Measurements from ENCODE around the gene AEN. TPM values are rescaled to one million over a fixed set of nuclear protein-coding genes. Genes with fewer than 3 reads are reported as not detected.
"Not testable (repeated sequence)": the region's sequence is repeated elsewhere in the genome, so short reads cannot be mapped to it uniquely, and the experiment has no call there.

The AEN gene
- total RNA-seq, 4 donors from 2014 or later: 16.1 to 19.2 (median 17.3) TPM

DNA sequence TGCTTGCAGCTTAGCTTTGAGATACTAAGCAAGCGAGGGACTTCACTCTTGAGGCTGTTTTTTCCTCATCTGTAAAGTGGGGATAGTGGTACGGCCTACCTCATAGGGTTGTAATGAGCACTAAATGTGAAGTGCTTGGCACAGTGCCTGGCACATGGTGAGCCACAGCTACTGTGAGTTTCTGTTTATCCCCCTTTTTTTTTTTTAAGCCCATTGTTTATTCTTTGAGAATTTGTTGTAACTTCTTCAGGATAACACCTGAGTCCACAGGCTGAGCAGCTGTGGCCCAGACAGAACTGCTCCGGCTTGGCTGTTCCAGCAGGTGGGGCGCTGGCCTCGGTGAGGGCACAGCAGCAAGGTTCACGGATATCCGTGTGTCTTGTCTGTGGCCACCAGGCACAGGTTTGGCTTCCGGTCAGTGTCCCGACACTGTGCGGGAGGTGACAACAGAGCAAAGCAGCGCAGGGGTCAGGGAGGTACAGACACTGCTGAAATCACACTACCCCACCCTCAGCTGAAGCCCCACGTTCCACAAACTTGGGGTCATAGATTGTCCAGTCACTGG, 10.4 kb downstream of the AEN start:
- Histone ChIP-seq H3K27me3 (no peaks in the 10 kb centered on the region), H3K4me3 (no peak overlapping the region), H3K27ac (no peak overlapping the region), H3K36me3 (peaks cover 0 to 52% of the 10 kb centered on the region in 2 donors), H3K9me3 (no peaks in the 10 kb centered on the region), H3K4me1 (no peaks in the 10 kb centered on the region)
- intact Hi-C loops (cut with DNase I; ENCODE audit: low total_unique reads) (no loop called here), in situ Hi-C loops (cut with MboI; ENCODE audit: low sequenced_read_pairs in 4 of 4) (no loop called here)
- ATAC-seq: no peak
- no peak for DNase-seq
- TF ChIP-seq CTCF (IDR thresholded peaks at IDR 0.05 in 4 of 5, conservative IDR thresholded peaks at IDR 0.05 in 1 of 5): no peak
- TF ChIP-seq POLR2A (IDR thresholded peaks at IDR 0.05): no peak

GRCh38 chr15:88632797-88633196, 11.7 kb downstream of the AEN start:
- DNase-seq; H3K27me3 ChIP-seq; H3K27ac ChIP-seq; in situ Hi-C loops (cut with MboI; ENCODE audit: low sequenced_read_pairs in 4 of 4); H3K9me3 ChIP-seq; ATAC-seq; H3K4me3 ChIP-seq; H3K4me1 ChIP-seq; intact Hi-C loops (cut with DNase I; ENCODE audit: low total_unique reads): not testable (repeated sequence)
- H3K36me3 ChIP-seq: peaks cover 0 to 40% of the 10 kb centered on the region in 2 donors

- intact Hi-C loops (cut with DNase I; ENCODE audit: low total_unique reads) (no loop called here), in situ Hi-C loops (cut with MboI; ENCODE audit: low sequenced_read_pairs in 4 of 4) (no loop called here)
- TF ChIP-seq CTCF (IDR thresholded peaks at IDR 0.05 in 4 of 5, conservative IDR thresholded peaks at IDR 0.05 in 1 of 5): no peak
- Histone ChIP-seq H3K27me3 (no peaks in the 10 kb centered on the region), H3K9me3 (no peaks in the 10 kb centered on the region), H3K4me3 (no peak overlapping the region), H3K27ac (no peak overlapping the region), H3K4me1 (peaks cover 10 to 11% of the 10 kb centered on the region in 2 donors), H3K36me3 (peaks cover 0 to 25% of the 10 kb centered on the region in 2 donors)
- no peak for ATAC-seq
- no peak for DNase-seq
Observed at GRCh38 chr15:88634449-88634848, 13.3 kb downstream of the AEN start.

DNA sequence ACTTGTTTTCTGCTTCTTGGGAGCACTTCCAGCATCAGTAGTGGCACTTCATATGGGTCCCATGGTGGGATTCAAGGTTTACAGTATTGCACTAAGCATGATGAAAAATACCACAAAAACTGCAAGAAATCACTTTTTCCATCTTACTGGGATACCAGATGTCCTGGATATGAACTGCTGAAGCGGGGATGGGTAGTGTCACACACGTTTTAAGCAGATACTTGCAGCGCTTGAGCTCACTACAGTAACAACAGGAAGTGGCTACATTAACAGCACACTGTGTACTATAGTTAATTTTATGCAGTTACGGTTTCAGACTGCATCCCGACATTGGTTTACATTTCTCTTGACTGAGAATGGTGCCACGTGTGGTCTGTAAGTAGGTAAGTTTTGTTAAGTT, 14.2 kb downstream of the AEN start:
- TF ChIP-seq CTCF (IDR thresholded peaks at IDR 0.05 in 4 of 5, conservative IDR thresholded peaks at IDR 0.05 in 1 of 5) (no peak), POLR2A (IDR thresholded peaks at IDR 0.05) (no peak)
- Histone ChIP-seq H3K9me3 (no peaks in the 10 kb centered on the region), H3K4me3 (no peak overlapping the region), H3K27me3 (peaks cover 0 to 2% (median 0%) of the 10 kb centered on the region in 3 donors), H3K36me3 (peaks cover 0 to 16% of the 10 kb centered on the region in 2 donors), H3K27ac (no peak overlapping the region), H3K4me1 (peaks cover 11 to 15% of the 10 kb centered on the region in 2 donors)
- intact Hi-C loops (cut with DNase I; ENCODE audit: low total_unique reads) (no loop called here), in situ Hi-C loops (cut with MboI; ENCODE audit: low sequenced_read_pairs in 4 of 4) (no loop called here)
- DNase-seq: no peak
- ATAC-seq: no peak

- peaks cover 0 to 11% of the 10 kb centered on the region in 2 donors for H3K36me3 ChIP-seq
- H3K9me3 ChIP-seq: no peaks in the 10 kb centered on the region
- in situ Hi-C loops (cut with MboI; ENCODE audit: low sequenced_read_pairs in 4 of 4): no loop called here
- peak overlapping the region in 1 of 4 donors; percentile 33 for H3K27ac ChIP-seq
- H3K4me1 ChIP-seq: peaks cover 11 to 15% of the 10 kb centered on the region in 2 donors
- H3K4me3 ChIP-seq: no peak overlapping the region
- no peak for DNase-seq
- intact Hi-C loops (cut with DNase I; ENCODE audit: low total_unique reads): no loop called here
- TF ChIP-seq CTCF (IDR thresholded peaks at IDR 0.05 in 4 of 5, conservative IDR thresholded peaks at IDR 0.05 in 1 of 5) (no peak), POLR2A (IDR thresholded peaks at IDR 0.05) (no peak)
- H3K27me3 ChIP-seq: peaks cover 0 to 2% (median 0%) of the 10 kb centered on the region in 3 donors
- ATAC-seq: no peak
Observed at GRCh38 chr15:88636050-88636449, 14.9 kb downstream of the AEN start.

All from gastrocnemius medialis (tissue), 4 donors.